Psoas muscle (tissue), 8 donors: ENCODE measurements around the gene MAGI2. TPM values are rescaled to one million over a fixed set of nuclear protein-coding genes. Genes with fewer than 3 reads are reported as not detected.

Experiments
- ATAC-seq, 4 donors: fragments of 200-7000 bp; cut with Tn5 transposase; one replicate each; pipeline ENCODE4 v1.9.1; 2020; ENCODE audit warnings: moderate library complexity in 3 of 4, mild to moderate bottlenecking in 2 of 4
- DNase-seq, 2 donors: peaks; one replicate each; pipeline ENCODE4 v3.0.0-alpha.2; 2020
- H3K27ac ChIP-seq: fragments of 200-600 bp; one replicate; pipeline ENCODE4 v1.8.0; 2022
- H3K27me3 ChIP-seq, 3 donors: fragments of 200-600 bp in 1 of 3; one replicate each; pipeline versions ENCODE4 v1.6.1 to v1.8.0; 2013 to 2022; ENCODE audit warnings: low read length in 2 of 3, mild to moderate bottlenecking in 2 of 3, moderate library complexity in 1 of 3; ENCODE audit not compliant: insufficient read depth in 3 of 3
- H3K36me3 ChIP-seq, 2 donors: fragments of 200-600 bp in 1 of 2; one replicate each; pipeline versions ENCODE4 v1.6.1 to v1.8.0; 2013 to 2022; ENCODE audit warnings: low read depth in 1 of 2, mild to moderate bottlenecking in 1 of 2, moderate library complexity in 1 of 2; ENCODE audit not compliant: insufficient read depth in 1 of 2
- H3K4me1 ChIP-seq: fragments of 200-600 bp; one replicate; pipeline ENCODE4 v1.8.0; 2022
- H3K4me3 ChIP-seq: fragments of 200-600 bp; one replicate; pipeline ENCODE4 v1.8.0; 2022; ENCODE audit warnings: mild to moderate bottlenecking
- H3K9me3 ChIP-seq: fragments of 200-600 bp; one replicate; pipeline ENCODE4 v1.8.0; 2022
- CTCF ChIP-seq: fragments of 200-600 bp; IDR thresholded peaks from one replicate; pipeline ENCODE4 v1.8.0; 2022; ENCODE audit warnings: antibody characterized with exemption
- WGBS, 3 donors: extraction: QIAGEN DNeasy Blood & Tissue Kit; methylation state at CpG; one replicate each; pipeline versions ENCODE4 v1.1.6 to v1.1.7; 2013; 5-methylcytosine and 5-hydroxymethylcytosine counted together
- intact Hi-C, 2 donors: fragments of 100-400 bp; cut with DNase I; formaldehyde crosslinking; loops; one replicate each; pipeline versions ENCODE4 v1.11.0 to v1.14.2; 2022
- polyA plus RNA-seq, 3 donors: library from polyadenylated mRNA; stranded (reverse); fragments of 200-250 nt; gene quantifications; one replicate each; pipeline ENCODE4 v1.2.3, GENCODE V29; 2013
- total RNA-seq, 4 donors: library from RNA; stranded (reverse); fragmentation: NEBNext Ultra II Directional in 2 of 4; extraction: Animal tissue kit (Norgen Biotek cat#: 25700) in 2 of 4; gene quantifications; one replicate each; pipeline versions ENCODE4 v1.2.1 to v1.2.4, GENCODE V29; 2021 to 2023
- donor health status: healthy with polysubstance abuse.
- donor health status: DM: no; HTN: no; CAD: no; lungs with moderate emphysema.
- donor health status: Bipolar disorder and iron deficiency.
- donor health status: healthy.
- donor health status: DM: yes; HTN: yes; CAD: no.
- donor health status: DM: no; HTN: no; CAD: no.
- donor health status: DM: no; HTN: no; CAD: no.
- donor health status: DM: yes; HTN: yes; CAD: no.

Gene MAGI2
- total and polyA plus RNA-seq, 7 donors = 0.46 to 2.5 (median 1.4) TPM

- TF ChIP-seq CTCF = no peak
- Histone ChIP-seq H3K36me3 (no peaks in the 10 kb centered on the region), H3K4me1 (no peaks in the 10 kb centered on the region), H3K27me3 (no peaks in the 10 kb centered on the region), H3K9me3 (no peaks in the 10 kb centered on the region), H3K27ac (no peak overlapping the region), H3K4me3 (no peak overlapping the region)
- intact Hi-C loops = no loop called here
- DNase-seq (no peak), ATAC-seq (no peak)
Observed at GRCh38 chr7:78695826-78696225, 757.6 kb downstream of the MAGI2 start.

GRCh38 chr7:78691584-78691983, 761.9 kb downstream of the MAGI2 start:
- no peak for DNase-seq
- intact Hi-C loops = no loop called here
- H3K4me3 ChIP-seq = no peak overlapping the region
- H3K27me3 ChIP-seq = no peaks in the 10 kb centered on the region
- H3K36me3 ChIP-seq = no peaks in the 10 kb centered on the region
- no peak overlapping the region for H3K27ac ChIP-seq
- 88 to 93% (median 92%) methylated on average over 3 of the region's 3 CpGs for WGBS, 3 donors
- H3K4me1 ChIP-seq = no peaks in the 10 kb centered on the region
- no peak for ATAC-seq
- no peaks in the 10 kb centered on the region for H3K9me3 ChIP-seq
- no peak for TF ChIP-seq CTCF

- intact Hi-C loops = no loop called here
- WGBS, 3 donors = 81 to 96% (median 93%) methylated on average over 4 of the region's 4 CpGs
- no peak for DNase-seq
Observed at GRCh38 chr7:78690174-78690573, 763.3 kb downstream of the MAGI2 start.

GRCh38 chr7:78688376-78688775, 765.1 kb downstream of the MAGI2 start:
- H3K36me3 ChIP-seq = no peaks in the 10 kb centered on the region
- H3K9me3 ChIP-seq = no peaks in the 10 kb centered on the region
- 77 to 81% (median 79%) methylated on average over 2 of the region's 2 CpGs for WGBS, 3 donors
- intact Hi-C loops = no loop called here
- H3K27me3 ChIP-seq = no peaks in the 10 kb centered on the region
- no peak overlapping the region for H3K4me3 ChIP-seq
- ATAC-seq (no peak), DNase-seq (no peak)
- H3K4me1 ChIP-seq = no peaks in the 10 kb centered on the region
- no peak overlapping the region for H3K27ac ChIP-seq
- no peak for TF ChIP-seq CTCF

More at GRCh38 chr7:78690174-78690573, 763.3 kb downstream of the MAGI2 start:
- Histone ChIP-seq H3K4me3 (no peak overlapping the region), H3K27ac (no peak overlapping the region), H3K4me1 (no peaks in the 10 kb centered on the region), H3K36me3 (no peaks in the 10 kb centered on the region), H3K27me3 (no peaks in the 10 kb centered on the region), H3K9me3 (no peaks in the 10 kb centered on the region)
- ATAC-seq = no peak
- no peak for TF ChIP-seq CTCF

GRCh38 chr7:78686189-78686588, 767.3 kb downstream of the MAGI2 start:
- Histone ChIP-seq H3K9me3 (no peaks in the 10 kb centered on the region), H3K27ac (no peak overlapping the region), H3K27me3 (no peaks in the 10 kb centered on the region), H3K4me1 (no peaks in the 10 kb centered on the region), H3K4me3 (no peak overlapping the region), H3K36me3 (no peaks in the 10 kb centered on the region)
- DNase-seq (no peak), ATAC-seq (no peak)
- intact Hi-C loops = no loop called here
- TF ChIP-seq CTCF = no peak
- WGBS, 3 donors = 64 to 74% (median 65%) methylated on average over 6 of the region's 6 CpGs
